HL-60 (cell line): ENCODE data around the gene KANK4.

Experiments
- CTCF ChIP-seq: IDR thresholded peaks from one replicate; pipeline ENCODE4 v1.5.1; 2011; ENCODE audit warnings: low read length, control low read depth, inconsistent platforms; ENCODE audit not compliant: insufficient read depth
- GABPA ChIP-seq: IDR thresholded peaks from 2 replicates; pipeline ENCODE4 v1.6.1; 2012; ENCODE audit warnings: low read depth
- POLR2AphosphoS5 ChIP-seq: IDR thresholded peaks from 2 replicates; pipeline ENCODE4 v1.6.1; 2012; ENCODE audit warnings: low read depth

- TF ChIP-seq POLR2AphosphoS5 (no peak), CTCF (no peak), GABPA (no peak)
These were observed 8.3 kb upstream of the KANK4 start for GRCh38 chr1:62327360-62328055.
